Glomerular visceral epithelial cell (primary cell): ENCODE results near the gene PARP6.

Experiments
- DNase-seq: peaks from one replicate; pipeline ENCODE4 v3.0.0-alpha.2; 2016; ENCODE audit errors: extremely low spot score

Gene PARP6

DNA sequence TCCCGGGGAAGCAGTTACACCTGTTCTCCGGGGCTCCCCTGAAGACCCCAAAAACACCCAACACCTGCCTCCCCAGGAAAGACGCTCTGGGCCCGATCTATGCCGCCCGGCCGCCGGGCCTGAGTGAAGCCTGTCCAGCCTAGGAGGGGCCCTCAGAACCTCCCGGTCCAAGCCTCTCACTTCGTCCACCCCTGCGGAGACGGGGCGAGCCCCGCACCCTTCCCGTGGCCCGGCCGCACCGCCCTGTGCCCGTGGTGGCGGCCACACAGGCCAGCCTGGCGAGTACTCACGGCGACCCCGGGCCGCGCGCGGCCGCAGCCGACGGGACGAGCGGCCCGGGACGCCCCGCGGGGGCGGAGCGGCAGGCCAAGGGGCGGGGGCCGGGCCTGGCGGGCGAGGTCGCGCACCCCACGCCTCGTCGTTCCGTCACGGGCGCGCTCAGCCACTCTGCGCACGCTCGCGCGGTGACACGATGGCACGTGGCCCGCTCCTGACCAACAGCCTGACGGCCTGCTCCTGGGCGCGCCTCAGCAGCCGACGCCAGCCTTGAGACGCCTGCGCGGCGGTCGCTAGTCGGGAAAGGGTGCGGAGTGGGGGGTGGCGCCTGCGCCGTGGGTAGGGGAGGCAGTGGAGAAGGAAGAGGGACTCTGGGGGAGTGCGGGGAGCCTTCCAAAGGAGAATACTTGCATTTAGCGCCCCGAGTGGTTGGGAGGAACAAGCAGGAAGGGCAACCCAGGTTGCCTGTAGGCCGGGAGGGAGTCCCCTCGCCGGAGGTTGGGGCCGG is at the start of gene PARP6:
Gene PARP6 (minus strand): TSS at position 342 of the 784 bp plus-strand sequence. CDS start 5,077 bp downstream, outside the sequence.
- DNase-seq, result peak; percentile 99

GRCh38 chr15:72319985-72320671 is 47.8 kb upstream of the PARP6 start, which contains the start of gene CELF6:
Gene CELF6, minus strand, starts transcription at chr15:72320157. Its CDS starts 283 bp downstream, at chr15:72319874.
- peak; percentile 75 for DNase-seq

GRCh38 chr15:72319360-72319984 is 47.1 kb upstream of the PARP6 start:
- peak; percentile 61 for DNase-seq

- DNase-seq, result no peak
Measured at GRCh38 chr15:72318408-72318942, 46.1 kb upstream of the PARP6 start.

DNA sequence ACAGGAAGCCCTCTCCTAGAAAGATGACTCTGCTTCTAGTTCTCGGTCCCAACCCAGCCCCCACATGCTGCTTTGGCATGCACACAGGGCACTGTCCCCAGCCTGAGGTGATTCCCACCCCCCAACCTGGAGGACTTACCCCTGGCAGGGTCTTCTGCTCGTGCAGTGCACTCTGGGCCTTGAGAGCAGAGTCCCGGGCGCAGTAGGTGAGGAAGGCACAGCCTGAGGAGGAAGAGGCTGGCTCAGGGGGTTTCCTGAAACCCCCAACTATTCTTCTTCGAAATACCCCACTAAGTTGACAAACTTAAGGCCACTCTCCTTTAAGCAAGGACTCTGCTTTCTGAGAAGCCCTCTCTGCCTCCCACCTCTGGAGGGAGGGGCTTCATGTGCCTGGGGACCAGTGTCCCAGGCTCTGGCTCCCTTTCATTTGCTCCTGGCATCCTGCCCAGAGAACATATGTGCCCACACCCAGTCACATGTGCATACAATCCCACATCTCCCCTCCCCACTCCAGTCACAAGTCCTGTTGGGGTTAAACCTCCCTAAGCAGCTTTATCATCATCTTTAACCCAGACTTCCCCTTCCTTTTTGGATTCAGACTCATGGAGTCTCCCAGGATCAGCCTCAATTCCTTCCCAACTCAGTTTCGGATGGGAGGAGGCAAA is 43.5 kb upstream of the PARP6 start:
- DNase-seq, result no peak

DNA sequence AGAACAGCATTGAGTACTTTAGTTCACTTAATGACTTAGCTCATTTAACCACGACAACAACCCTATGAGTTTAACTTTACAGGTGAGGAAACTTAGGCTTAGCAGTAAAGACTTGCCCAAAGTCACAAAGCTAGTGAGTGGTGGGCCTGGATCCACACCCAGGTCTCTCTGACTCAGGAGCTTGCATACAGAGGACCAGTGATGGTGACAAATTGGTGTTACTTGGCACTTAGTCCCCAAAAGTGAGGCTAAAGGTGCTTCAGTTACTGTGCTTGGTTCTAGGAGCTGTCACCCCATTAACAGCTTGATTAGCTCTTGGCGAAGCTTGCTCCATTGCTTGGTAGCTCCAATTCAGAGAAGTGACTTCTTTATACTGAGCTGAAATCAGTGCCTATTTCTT is 41.5 kb upstream of the PARP6 start:
- DNase-seq, result no peak

GRCh38 chr15:72313448-72313840 is 41.1 kb upstream of the PARP6 start:
- DNase-seq, result no peak

- peak; percentile 69 for DNase-seq
Measured at GRCh38 chr15:72312605-72313447, 40.5 kb upstream of the PARP6 start.

GRCh38 chr15:72307026-72307425 is 34.7 kb upstream of the PARP6 start:
- no peak for DNase-seq

DNA sequence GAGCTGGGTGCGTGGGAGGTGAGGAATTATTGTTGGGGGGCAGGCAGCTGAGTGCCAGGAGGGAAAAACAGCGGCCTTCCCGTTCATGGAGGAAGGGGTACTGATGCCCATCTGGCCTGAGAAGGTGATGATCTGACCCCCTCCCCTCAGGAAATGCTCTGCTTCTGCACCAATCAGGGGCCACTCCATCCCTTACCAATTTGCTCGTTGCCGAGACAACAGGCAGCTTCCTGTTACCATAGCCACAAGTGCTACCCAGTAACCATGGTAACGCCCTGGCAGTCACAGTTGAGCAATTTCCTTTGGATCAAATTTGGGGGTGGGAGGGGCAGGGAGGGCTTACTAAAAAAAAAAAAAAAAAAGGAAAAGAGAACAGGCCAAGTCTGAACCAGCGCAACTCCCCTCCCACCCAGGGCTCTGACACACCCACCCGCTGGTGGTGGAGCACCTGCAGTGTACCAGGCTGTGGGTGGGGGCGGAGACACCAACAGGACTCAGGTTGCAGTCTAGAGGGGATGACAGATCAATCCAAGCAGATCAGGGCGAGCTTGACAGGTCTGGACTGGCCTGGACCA is 33.9 kb upstream of the PARP6 start:
- DNase-seq, result no peak

GRCh38 chr15:72304596-72304995 is 32.2 kb upstream of the PARP6 start:
- DNase-seq, result no peak

DNA sequence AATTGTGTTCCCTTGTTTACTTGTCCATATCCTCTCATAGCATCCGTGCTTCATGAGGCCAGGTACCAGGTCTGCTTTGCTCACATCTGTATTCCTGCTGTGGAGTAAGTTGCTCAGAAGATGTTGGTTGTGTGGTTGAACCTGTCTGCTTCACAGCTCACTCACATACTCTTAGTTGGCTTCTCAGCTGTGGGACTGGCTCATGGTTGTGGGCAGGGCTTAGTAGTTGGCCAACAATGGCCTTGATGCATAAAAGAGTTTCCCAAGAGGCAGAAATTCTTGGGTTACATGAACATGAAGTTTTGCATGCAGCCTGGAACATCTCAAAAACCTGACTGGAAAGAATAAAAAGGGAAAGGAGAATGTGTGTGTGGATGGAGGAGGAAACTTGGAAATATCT is 30.6 kb upstream of the PARP6 start:
- DNase-seq, result no peak

DNA sequence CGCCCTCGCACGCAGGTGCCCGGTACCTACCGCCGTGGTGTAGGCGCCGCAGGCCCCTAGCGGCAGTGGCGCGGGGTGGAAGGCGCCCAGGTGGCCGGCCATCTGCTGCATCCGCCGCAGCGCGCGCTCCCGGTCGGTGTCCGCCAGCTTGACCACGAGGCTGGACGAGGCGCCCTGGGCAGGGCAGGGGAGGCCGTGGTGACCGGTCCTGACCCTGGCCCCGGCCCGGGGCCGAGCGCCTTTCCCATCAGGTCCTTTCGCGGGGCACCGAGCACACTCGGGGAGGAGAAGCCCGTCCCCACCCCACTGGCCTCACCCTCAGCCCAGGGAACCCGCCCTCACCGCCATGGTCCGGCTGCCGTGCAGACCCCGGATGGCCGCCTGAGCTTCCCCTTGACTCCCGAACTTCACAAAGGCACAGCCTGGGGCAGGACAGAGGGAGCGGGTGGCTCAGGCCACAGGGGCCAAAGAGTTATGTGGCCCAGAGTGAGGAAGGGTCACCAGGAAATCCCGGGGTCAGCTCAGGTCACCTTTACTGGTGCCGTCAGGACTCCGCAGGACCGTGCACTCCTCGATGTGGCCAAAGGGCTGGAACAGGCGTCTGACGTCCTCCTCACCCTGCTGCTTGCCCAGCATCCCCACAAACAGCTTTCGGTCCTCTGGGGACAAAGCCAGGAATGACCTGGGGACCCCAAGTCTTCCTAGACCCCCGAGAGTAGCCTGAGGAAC is 17.4 kb upstream of the PARP6 start:
- no peak for DNase-seq

- DNase-seq, result no peak
Measured at GRCh38 chr15:72288796-72289596, 16.6 kb upstream of the PARP6 start.

GRCh38 chr15:72285927-72286516 is 13.7 kb upstream of the PARP6 start:
- DNase-seq, result peak; percentile 29

DNA sequence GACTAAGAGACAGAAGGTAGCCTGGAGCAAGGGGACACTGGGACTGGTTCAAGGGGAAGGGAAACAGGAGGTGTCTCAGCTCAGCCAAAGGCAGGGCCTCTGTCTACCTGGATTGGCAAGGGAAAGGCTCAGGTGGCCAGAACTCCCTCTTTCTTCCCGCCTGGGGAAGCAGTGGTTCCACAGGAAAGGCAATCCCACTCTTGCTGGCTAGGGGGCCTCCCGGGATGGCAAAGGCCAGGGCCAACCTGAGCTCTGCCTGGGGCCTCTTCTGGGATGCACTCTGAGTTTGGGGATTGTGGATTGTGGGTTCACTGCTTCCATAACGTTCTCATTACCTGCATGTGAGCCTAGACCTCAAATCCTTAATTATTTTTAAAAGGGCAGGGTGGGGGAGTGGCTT is 13.0 kb upstream of the PARP6 start:
- no peak for DNase-seq

GRCh38 chr15:72284781-72285180 is 12.4 kb upstream of the PARP6 start:
- no peak for DNase-seq

DNA sequence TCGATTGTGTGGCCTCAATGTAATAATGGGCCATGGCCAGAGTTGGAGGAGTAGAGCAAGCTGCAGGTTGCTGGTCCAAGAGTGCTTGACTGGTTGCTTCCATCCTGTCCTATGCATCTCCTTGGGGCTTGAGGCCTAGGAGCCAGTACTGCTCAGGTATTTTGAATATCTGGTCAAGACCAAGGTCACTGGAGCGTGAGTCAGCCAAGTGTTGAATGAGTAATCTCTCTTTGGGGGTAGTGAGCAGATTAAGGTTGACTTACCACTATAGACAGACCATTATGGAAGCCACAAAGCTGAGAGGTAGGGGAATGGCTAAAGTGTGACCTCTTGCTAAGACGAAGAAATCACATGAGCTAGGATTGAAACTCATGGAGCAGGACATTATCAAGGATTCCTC is 9.4 kb upstream of the PARP6 start:
- peak; percentile 55 for DNase-seq

DNA sequence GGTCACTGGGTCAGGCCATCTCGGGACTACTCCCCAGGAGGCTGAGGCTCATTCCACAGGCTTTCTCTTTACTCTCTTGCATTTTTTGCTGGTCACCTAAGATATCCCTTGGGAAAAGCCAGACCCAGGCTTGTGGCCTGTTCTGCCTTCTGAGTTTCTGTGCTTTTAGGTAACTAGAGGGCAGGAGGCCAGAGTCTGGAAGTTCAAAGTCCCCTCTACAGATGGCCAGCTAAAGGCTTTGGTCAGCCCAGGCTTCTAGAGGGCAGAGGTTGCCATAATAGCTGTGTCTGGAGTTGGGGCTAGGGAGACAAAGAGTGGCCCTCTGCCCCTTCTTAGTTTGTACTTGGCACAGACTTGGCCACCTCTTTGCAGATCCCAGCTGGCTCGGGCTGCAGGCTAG is 8.4 kb upstream of the PARP6 start:
- DNase-seq, result no peak
